IPS-20b (cell line): ENCODE data around the gene COL25A1.

Source experiments
- H3K27ac ChIP-seq: one replicate; pipeline ENCODE4 v1.5.1; 2013; ENCODE audit warnings: low read length
- H3K27me3 ChIP-seq: 2 replicates; pipeline ENCODE4 v1.6.1; 2013; ENCODE audit warnings: mild to moderate bottlenecking, low read length, inconsistent platforms; ENCODE audit not compliant: insufficient read depth
- H3K36me3 ChIP-seq: 2 replicates; pipeline ENCODE4 v1.6.1; 2013; ENCODE audit warnings: low read depth, mild to moderate bottlenecking, inconsistent platforms, low read length, moderate library complexity; ENCODE audit not compliant: insufficient read depth
- H3K4me1 ChIP-seq: 2 replicates; pipeline ENCODE4 v1.6.1; 2013; ENCODE audit warnings: mild to moderate bottlenecking, control low read depth, inconsistent platforms, low read length, moderate library complexity; ENCODE audit not compliant: insufficient read depth
- H3K4me3 ChIP-seq: 2 replicates; pipeline ENCODE4 v1.5.1; 2013; ENCODE audit warnings: mild to moderate bottlenecking, low read length, inconsistent platforms
- H3K9ac ChIP-seq: 2 replicates; pipeline ENCODE4 v1.6.1; 2013; ENCODE audit warnings: low read depth, mild to moderate bottlenecking, inconsistent platforms, low read length, moderate library complexity
- H3K9me3 ChIP-seq: 2 replicates; pipeline ENCODE4 v1.6.1; 2013; ENCODE audit warnings: mild to moderate bottlenecking, low read depth, low read length, inconsistent platforms; ENCODE audit not compliant: insufficient read depth

COL25A1 gene

GRCh38 chr4:109183931-109184490, 118.4 kb downstream of the COL25A1 start:
- H3K4me1 ChIP-seq: peaks cover 24% of the 10 kb centered on the region; the same call in 1 of the 2 replicates
- no peaks in the 10 kb centered on the region for H3K9me3 ChIP-seq
- H3K4me3 ChIP-seq: no peak overlapping the region
- no peak overlapping the region for H3K9ac ChIP-seq
- H3K36me3 ChIP-seq: no peaks in the 10 kb centered on the region
- no peak overlapping the region for H3K27ac ChIP-seq
- no peaks in the 10 kb centered on the region for H3K27me3 ChIP-seq

- Histone ChIP-seq H3K4me1 (peaks cover 25% of the 10 kb centered on the region; the same call in 1 of the 2 replicates), H3K4me3 (no peak overlapping the region)
These were observed 119.8 kb downstream of the COL25A1 start for GRCh38 chr4:109182696-109183095.

GRCh38 chr4:109179061-109179460, 123.4 kb downstream of the COL25A1 start:
- Histone ChIP-seq H3K4me1 (peaks cover 16% of the 10 kb centered on the region; the same call in 1 of the 2 replicates), H3K27ac (no peak overlapping the region), H3K27me3 (no peaks in the 10 kb centered on the region), H3K9me3 (no peaks in the 10 kb centered on the region), H3K36me3 (no peaks in the 10 kb centered on the region), H3K9ac (no peak overlapping the region), H3K4me3 (no peak overlapping the region)

More at GRCh38 chr4:109182696-109183095, 119.8 kb downstream of the COL25A1 start:
- H3K27ac ChIP-seq: no peak overlapping the region
- H3K9ac ChIP-seq: no peak overlapping the region
- no peaks in the 10 kb centered on the region for H3K9me3 ChIP-seq
- no peaks in the 10 kb centered on the region for H3K27me3 ChIP-seq
- no peaks in the 10 kb centered on the region for H3K36me3 ChIP-seq

- Histone ChIP-seq H3K27ac (no peak overlapping the region), H3K27me3 (no peaks in the 10 kb centered on the region), H3K4me1 (peaks cover 16% of the 10 kb centered on the region; the same call in 1 of the 2 replicates), H3K4me3 (no peak overlapping the region), H3K36me3 (no peaks in the 10 kb centered on the region), H3K9me3 (no peaks in the 10 kb centered on the region), H3K9ac (no peak overlapping the region)
These were observed 125.2 kb downstream of the COL25A1 start for GRCh38 chr4:109177096-109177810.

GRCh38 chr4:109174224-109174953, 128.1 kb downstream of the COL25A1 start:
- Histone ChIP-seq H3K9ac (no peak overlapping the region), H3K9me3 (no peaks in the 10 kb centered on the region)

GRCh38 chr4:109172301-109172700, 130.2 kb downstream of the COL25A1 start:
- Histone ChIP-seq H3K9ac (no peak overlapping the region), H3K27me3 (no peaks in the 10 kb centered on the region), H3K9me3 (no peaks in the 10 kb centered on the region)

More at GRCh38 chr4:109174224-109174953, 128.1 kb downstream of the COL25A1 start:
- no peaks in the 10 kb centered on the region for H3K27me3 ChIP-seq
- no peak overlapping the region for H3K4me3 ChIP-seq
- H3K27ac ChIP-seq: no peak overlapping the region
- peaks cover 9% of the 10 kb centered on the region; the same call in 1 of the 2 replicates for H3K4me1 ChIP-seq
- H3K36me3 ChIP-seq: no peaks in the 10 kb centered on the region

GRCh38 chr4:109171070-109171469, 131.4 kb downstream of the COL25A1 start:
- H3K4me1 ChIP-seq: no peaks in the 10 kb centered on the region; the same call in 1 of the 2 replicates
- H3K9ac ChIP-seq: no peak overlapping the region
- H3K9me3 ChIP-seq: no peaks in the 10 kb centered on the region
- H3K27ac ChIP-seq: no peak overlapping the region
- no peak overlapping the region for H3K4me3 ChIP-seq
- no peaks in the 10 kb centered on the region for H3K36me3 ChIP-seq
- H3K27me3 ChIP-seq: no peaks in the 10 kb centered on the region

More at GRCh38 chr4:109172301-109172700, 130.2 kb downstream of the COL25A1 start:
- Histone ChIP-seq H3K4me1 (peaks cover 3% of the 10 kb centered on the region; the same call in 1 of the 2 replicates), H3K27ac (no peak overlapping the region), H3K36me3 (no peaks in the 10 kb centered on the region), H3K4me3 (no peak overlapping the region)

GRCh38 chr4:109169170-109169569, 133.3 kb downstream of the COL25A1 start:
- Histone ChIP-seq H3K36me3 (no peaks in the 10 kb centered on the region), H3K27ac (no peak overlapping the region), H3K9ac (no peak overlapping the region), H3K4me1 (peaks cover 2% of the 10 kb centered on the region; the same call in 1 of the 2 replicates), H3K27me3 (no peaks in the 10 kb centered on the region), H3K9me3 (no peaks in the 10 kb centered on the region), H3K4me3 (no peak overlapping the region)

GRCh38 chr4:109166586-109166985, 135.9 kb downstream of the COL25A1 start:
- Histone ChIP-seq H3K9me3 (no peaks in the 10 kb centered on the region), H3K36me3 (no peaks in the 10 kb centered on the region), H3K4me3 (no peak overlapping the region), H3K4me1 (peaks cover 12% of the 10 kb centered on the region; the same call in 1 of the 2 replicates), H3K27me3 (no peaks in the 10 kb centered on the region), H3K9ac (no peak overlapping the region), H3K27ac (no peak overlapping the region)

GRCh38 chr4:109166126-109166525, 136.3 kb downstream of the COL25A1 start:
- no peaks in the 10 kb centered on the region for H3K36me3 ChIP-seq
- H3K4me3 ChIP-seq: no peak overlapping the region
- H3K27me3 ChIP-seq: no peaks in the 10 kb centered on the region
- H3K9ac ChIP-seq: no peak overlapping the region
- H3K9me3 ChIP-seq: no peaks in the 10 kb centered on the region
- no peak overlapping the region for H3K27ac ChIP-seq
- H3K4me1 ChIP-seq: peaks cover 12% of the 10 kb centered on the region; the same call in 1 of the 2 replicates

GRCh38 chr4:109164011-109164410, 138.4 kb downstream of the COL25A1 start:
- H3K27ac ChIP-seq: no peak overlapping the region
- H3K9ac ChIP-seq: no peak overlapping the region
- no peaks in the 10 kb centered on the region for H3K36me3 ChIP-seq
- H3K4me1 ChIP-seq: peaks cover 12% of the 10 kb centered on the region; the same call in 1 of the 2 replicates
- H3K4me3 ChIP-seq: no peak overlapping the region
- no peaks in the 10 kb centered on the region for H3K9me3 ChIP-seq
- H3K27me3 ChIP-seq: no peaks in the 10 kb centered on the region
